A673 (cell line): ENCODE results near the gene CEACAM21. TPM values are rescaled to one million over a fixed set of nuclear protein-coding genes. Genes with fewer than 3 reads are reported as not detected.

Experiments used
- BruUV-seq: library from RNA; stranded (reverse); fragments of 400-500 nt; replicated peaks from 2 replicates; lab custom pipeline; 2021; lab: Mats Ljungman, UMichigan
- CTCF ChIA-PET: fragments of 300-600 bp; sonication (Branson Sonifier 250); formaldehyde crosslinking; loops from one replicate; lab custom pipeline; 2022; ENCODE audit warnings: antibody characterized with exemption; lab: Charles Lee
- POLR2A ChIA-PET: fragments of 300-600 bp; sonication (Branson Sonifier 250); formaldehyde crosslinking; loops from one replicate; lab custom pipeline; 2022; ENCODE audit warnings: antibody characterized with exemption; ENCODE audit not compliant: low non-redundant PET; lab: Charles Lee
- DNase-seq: peaks from one replicate; pipeline ENCODE4 v3.0.0-alpha.2; 2015; ENCODE audit warnings: low spot score
- H3K27ac ChIP-seq: fragments of 200-600 bp; sonication (generic); 2 replicates; pipeline ENCODE4 v1.5.1; 2016; ENCODE audit warnings: mixed run types, low read depth, mild to moderate bottlenecking, mixed read lengths, antibody characterized with exemption, low read length; ENCODE audit not compliant: poor library complexity, severe bottlenecking
- H3K27me3 ChIP-seq: fragments of 200-600 bp; sonication (generic); replicated peaks from 2 replicates; pipeline ENCODE4 v1.6.1; 2017; ENCODE audit warnings: mixed run types, low read depth, mild to moderate bottlenecking, mixed read lengths, antibody characterized with exemption, low read length; ENCODE audit not compliant: insufficient read depth, poor library complexity
- H3K36me3 ChIP-seq: fragments of 200-600 bp; sonication (generic); 2 replicates; pipeline ENCODE4 v1.6.1; 2016; ENCODE audit warnings: mixed run types, mild to moderate bottlenecking, mixed read lengths, antibody characterized with exemption, low read length; ENCODE audit not compliant: insufficient read depth, poor library complexity, severe bottlenecking
- H3K4me1 ChIP-seq: fragments of 200-600 bp; sonication (generic); 2 replicates; pipeline ENCODE4 v1.6.1; 2017; ENCODE audit warnings: mixed run types, mild to moderate bottlenecking, mixed read lengths, antibody characterized with exemption, low read length; ENCODE audit not compliant: insufficient read depth, poor library complexity, severe bottlenecking
- H3K4me3 ChIP-seq: fragments of 200-600 bp; sonication (generic); 2 replicates; pipeline ENCODE4 v1.5.1; 2016; ENCODE audit warnings: low read depth, mixed run types, mild to moderate bottlenecking, mixed read lengths, low read length; ENCODE audit not compliant: poor library complexity, severe bottlenecking
- H3K9me3 ChIP-seq: fragments of 200-600 bp; sonication (generic); 2 replicates; pipeline ENCODE4 v1.6.1; 2016; ENCODE audit warnings: mixed run types, low read depth, mild to moderate bottlenecking, mixed read lengths, antibody characterized with exemption, low read length; ENCODE audit not compliant: poor library complexity, severe bottlenecking
- EZH2 ChIP-seq: fragments of 200-600 bp; sonication (generic); IDR thresholded peaks from 2 replicates; pipeline ENCODE4 v1.6.1; 2017; ENCODE audit warnings: borderline replicate concordance, low read depth, mild to moderate bottlenecking, mixed read lengths, antibody characterized with exemption, low read length; ENCODE audit not compliant: poor library complexity, severe bottlenecking
- intact Hi-C: fragments of 100-400 bp; cut with micrococcal nuclease; formaldehyde crosslinking; loops from one replicate; pipeline ENCODE4 v1.10.0; 2022; ENCODE audit not compliant: unreplicated experiment
- total RNA-seq: library from RNA; stranded (reverse); gene quantifications from 2 replicates; pipeline ENCODE4 v1.2.3, GENCODE V29; 2021
- TF ChIP-seq, protein P1 (sequence below): fragments of 300-800, 200-600 bp; sonication (generic); conservative IDR thresholded peaks from 2 replicates; pipeline ENCODE4 v1.5.1; 2017; ENCODE audit warnings: low read depth, mild to moderate bottlenecking, antibody characterized with exemption, low read length, moderate library complexity, mixed read lengths

CEACAM21 gene
- total RNA-seq, 1 experiment from 2014 or later, result 4.3 TPM

GRCh38 chr19:41565379-41565720, 10.6 kb upstream of the CEACAM21 start:
- TF ChIP-seq EZH2, result no peak
- TF ChIP-seq, protein P1, sequence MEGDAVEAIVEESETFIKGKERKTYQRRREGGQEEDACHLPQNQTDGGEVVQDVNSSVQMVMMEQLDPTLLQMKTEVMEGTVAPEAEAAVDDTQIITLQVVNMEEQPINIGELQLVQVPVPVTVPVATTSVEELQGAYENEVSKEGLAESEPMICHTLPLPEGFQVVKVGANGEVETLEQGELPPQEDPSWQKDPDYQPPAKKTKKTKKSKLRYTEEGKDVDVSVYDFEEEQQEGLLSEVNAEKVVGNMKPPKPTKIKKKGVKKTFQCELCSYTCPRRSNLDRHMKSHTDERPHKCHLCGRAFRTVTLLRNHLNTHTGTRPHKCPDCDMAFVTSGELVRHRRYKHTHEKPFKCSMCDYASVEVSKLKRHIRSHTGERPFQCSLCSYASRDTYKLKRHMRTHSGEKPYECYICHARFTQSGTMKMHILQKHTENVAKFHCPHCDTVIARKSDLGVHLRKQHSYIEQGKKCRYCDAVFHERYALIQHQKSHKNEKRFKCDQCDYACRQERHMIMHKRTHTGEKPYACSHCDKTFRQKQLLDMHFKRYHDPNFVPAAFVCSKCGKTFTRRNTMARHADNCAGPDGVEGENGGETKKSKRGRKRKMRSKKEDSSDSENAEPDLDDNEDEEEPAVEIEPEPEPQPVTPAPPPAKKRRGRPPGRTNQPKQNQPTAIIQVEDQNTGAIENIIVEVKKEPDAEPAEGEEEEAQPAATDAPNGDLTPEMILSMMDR, result no peak
- no peak for DNase-seq
- CTCF ChIA-PET, result interaction anchor here (3.1 kb wide), 1 partner anchor 117 kb away, joined by 44 read pairs; no protein-coding TSS in a partner anchor
- BruUV-seq, result no TSS peak
- Histone ChIP-seq H3K4me1 (peaks cover 8% of the 10 kb centered on the region), H3K36me3 (no peaks in the 10 kb centered on the region), H3K9me3 (no peaks in the 10 kb centered on the region), H3K27me3 (peaks cover 32% of the 10 kb centered on the region), H3K4me3 (peak overlapping the region; percentile 39), H3K27ac (no peak overlapping the region)
- POLR2A ChIA-PET, result no interaction called here
- intact Hi-C loops, result loop anchor here (10.0 kb wide), 1 partner anchor 361 kb away; no protein-coding TSS in a partner anchor

DNA sequence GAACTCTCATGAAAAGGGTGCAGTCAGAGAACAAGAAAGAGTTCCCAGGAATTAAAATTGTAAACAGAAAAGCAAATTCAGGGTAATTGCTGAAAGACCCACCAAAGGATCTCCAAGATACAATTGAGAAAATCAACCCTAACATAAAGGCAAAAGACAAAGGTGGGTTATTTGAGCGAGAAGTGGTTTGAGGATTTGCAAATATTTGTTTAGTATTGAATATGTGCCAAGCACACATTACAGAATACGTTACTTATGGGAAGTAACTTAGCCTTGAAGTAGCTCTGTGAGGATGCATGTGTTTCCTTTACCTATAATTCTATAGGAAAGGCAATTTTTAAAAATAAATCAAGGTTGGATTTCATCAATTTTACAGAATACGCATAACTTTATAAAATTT, 10.0 kb upstream of the CEACAM21 start:
- TF ChIP-seq, protein P1, result no peak
- no peak for TF ChIP-seq EZH2
- Histone ChIP-seq H3K27me3 (peaks cover 32% of the 10 kb centered on the region), H3K9me3 (no peaks in the 10 kb centered on the region), H3K36me3 (no peaks in the 10 kb centered on the region), H3K4me1 (peaks cover 8% of the 10 kb centered on the region), H3K4me3 (no peak overlapping the region), H3K27ac (no peak overlapping the region)
- ChIA-PET POLR2A (no interaction called here), CTCF (interaction anchor here (3.1 kb wide), 1 partner anchor 117 kb away, joined by 44 read pairs; no protein-coding TSS in a partner anchor)
- DNase-seq, result no peak
- intact Hi-C loops, result loop anchor here (10.0 kb wide), 1 partner anchor 361 kb away; no protein-coding TSS in a partner anchor
- TSS peak; percentile 58 for BruUV-seq

DNA sequence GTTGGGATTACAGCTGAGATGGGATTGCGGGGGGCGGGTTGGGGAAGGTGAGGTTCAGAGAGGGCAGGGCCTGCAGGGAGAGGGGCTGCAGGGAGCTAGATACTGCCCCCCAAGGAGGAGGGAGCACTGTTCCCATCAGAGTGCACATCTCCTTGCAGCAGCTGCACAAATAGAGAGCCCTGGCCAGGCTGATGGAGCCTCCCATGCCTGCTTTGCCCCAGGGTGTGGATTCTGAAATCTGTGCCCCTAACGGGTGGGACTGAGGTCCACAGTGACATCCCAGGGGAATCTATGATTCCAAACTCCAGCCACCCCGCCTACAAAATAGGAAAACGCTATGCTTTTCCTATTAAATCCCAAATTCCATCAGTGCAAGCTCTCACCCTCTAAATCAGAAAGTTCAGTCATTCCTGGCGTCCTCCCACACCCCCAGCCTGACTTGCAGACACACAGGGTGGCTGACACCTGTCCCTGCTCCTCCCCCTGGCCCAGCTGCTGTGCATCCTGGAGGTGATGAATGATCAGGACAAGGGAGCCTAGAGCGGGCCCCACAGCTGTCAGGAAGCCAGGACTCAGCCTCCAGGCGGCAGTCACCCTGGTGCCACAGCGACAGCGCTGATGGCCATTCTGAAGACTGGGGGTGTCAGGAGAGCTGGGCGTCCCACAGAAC, 6.3 kb upstream of the CEACAM21 start:
- Histone ChIP-seq H3K4me1 (no peaks in the 10 kb centered on the region), H3K36me3 (no peaks in the 10 kb centered on the region), H3K9me3 (no peaks in the 10 kb centered on the region), H3K4me3 (no peak overlapping the region), H3K27ac (no peak overlapping the region), H3K27me3 (peaks cover 29% of the 10 kb centered on the region)
- BruUV-seq, result no TSS peak
- DNase-seq, result no peak
- ChIA-PET POLR2A (no interaction called here), CTCF (no interaction called here)
- TF ChIP-seq, protein P1, result no peak
- TF ChIP-seq EZH2, result no peak
- intact Hi-C loops, result loop anchor here (1.0 to 10.0 kb wide), 2 partner anchors 120 to 365 kb away; no protein-coding TSS in a partner anchor
